CD4-positive, alpha-beta T cell treated with Interleukin-17A for 4 hours (primary cell): ENCODE measurements around the gene KRT27.
"Not testable (repeated sequence)": the region's sequence is repeated elsewhere in the genome, so short reads cannot be mapped to it uniquely, and the experiment has no call there.

ENCODE experiments used
- DNase-seq: peaks from one replicate; pipeline ENCODE4 v3.0.0-alpha.2; 2020; ENCODE audit warnings: mixed read lengths

The KRT27 gene, protein sequence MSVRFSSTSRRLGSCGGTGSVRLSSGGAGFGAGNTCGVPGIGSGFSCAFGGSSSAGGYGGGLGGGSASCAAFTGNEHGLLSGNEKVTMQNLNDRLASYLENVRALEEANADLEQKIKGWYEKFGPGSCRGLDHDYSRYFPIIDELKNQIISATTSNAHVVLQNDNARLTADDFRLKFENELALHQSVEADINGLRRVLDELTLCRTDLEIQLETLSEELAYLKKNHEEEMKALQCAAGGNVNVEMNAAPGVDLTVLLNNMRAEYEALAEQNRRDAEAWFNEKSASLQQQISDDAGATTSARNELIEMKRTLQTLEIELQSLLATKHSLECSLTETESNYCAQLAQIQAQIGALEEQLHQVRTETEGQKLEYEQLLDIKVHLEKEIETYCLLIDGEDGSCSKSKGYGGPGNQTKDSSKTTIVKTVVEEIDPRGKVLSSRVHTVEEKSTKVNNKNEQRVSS

DNA sequence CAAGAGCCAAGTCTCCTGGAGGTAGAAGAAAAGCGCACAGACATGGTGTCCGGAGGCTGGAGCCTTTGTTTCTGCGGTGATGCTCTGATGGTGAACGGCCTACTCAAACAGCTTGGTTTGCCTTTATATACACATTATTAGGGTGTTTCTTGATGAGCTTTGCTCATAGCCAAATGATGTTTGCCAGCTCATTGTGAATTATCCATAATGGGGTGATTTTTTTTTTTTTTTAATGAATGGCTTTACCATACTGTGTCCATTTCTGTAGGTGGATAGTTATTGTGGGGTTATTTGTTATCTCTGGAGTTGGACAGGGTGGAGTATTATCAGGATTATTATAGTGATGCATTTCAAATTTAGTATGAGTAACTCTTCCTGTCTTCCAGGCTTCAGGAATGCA is at the start of gene KRT27:
TSS of gene KRT27 (minus strand) at position 101 of the 400 bp plus-strand sequence. CDS start at position 44, 57 bp downstream.
- DNase-seq = no peak

DNA sequence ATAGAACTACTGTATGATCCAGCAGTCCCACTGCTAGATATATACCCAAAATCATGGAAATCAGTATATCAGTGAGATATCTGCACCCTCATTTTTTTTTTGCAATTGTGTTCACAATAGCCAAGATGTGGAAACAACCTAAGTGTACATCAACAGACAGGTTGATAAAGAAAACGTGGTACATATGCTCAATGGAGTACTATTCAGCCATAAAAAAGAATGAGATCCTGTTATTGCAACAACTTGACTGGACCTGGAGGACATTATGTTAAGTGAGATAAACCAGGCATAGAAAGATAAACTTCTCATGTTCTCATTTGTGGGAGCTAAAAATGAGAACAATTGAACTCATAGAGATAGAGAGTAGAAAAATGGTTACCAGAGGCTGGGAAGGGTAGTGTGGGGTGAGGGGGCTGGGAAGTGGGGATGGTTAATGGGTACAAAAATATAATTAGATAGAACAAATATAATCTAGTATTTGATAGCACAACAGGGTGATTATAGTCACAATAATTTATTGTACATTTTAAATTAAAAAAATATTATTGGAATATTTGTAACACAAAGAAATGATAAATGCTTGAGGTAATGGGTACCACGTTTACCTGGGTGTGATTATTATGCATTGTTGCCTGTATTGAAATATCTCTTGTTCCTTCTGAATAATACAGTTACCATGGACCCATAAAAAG is 47.9 kb upstream of the KRT27 start:
- no peak for DNase-seq

DNA sequence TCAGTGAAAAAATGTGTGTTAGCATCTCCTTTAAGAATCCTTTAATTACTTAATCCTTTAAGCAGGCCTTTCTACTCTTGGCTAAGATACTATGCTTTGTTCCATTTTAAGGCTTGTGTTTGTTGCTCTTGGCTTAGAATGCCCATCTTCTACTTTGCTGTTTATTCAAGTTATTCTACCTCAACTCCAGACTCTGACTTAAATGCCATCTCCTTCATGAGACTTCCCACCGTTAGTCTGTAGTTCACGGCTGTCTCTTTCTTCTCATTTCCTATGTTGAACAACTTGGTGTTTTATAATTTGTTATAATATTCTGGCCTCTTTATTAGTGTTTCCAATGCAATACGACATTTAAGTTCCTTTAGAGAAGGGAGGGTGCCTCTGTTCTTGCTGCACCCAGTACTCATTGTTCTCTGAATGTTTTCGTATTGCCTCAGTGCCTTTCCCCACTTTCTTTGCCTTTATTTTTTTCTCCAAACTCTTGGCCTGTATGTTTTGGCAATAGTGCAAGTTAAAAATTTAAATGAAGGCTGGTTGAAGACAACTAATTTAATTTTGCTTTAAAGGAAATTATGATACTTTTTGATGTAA is 46.2 kb upstream of the KRT27 start:
- no peak for DNase-seq

DNA sequence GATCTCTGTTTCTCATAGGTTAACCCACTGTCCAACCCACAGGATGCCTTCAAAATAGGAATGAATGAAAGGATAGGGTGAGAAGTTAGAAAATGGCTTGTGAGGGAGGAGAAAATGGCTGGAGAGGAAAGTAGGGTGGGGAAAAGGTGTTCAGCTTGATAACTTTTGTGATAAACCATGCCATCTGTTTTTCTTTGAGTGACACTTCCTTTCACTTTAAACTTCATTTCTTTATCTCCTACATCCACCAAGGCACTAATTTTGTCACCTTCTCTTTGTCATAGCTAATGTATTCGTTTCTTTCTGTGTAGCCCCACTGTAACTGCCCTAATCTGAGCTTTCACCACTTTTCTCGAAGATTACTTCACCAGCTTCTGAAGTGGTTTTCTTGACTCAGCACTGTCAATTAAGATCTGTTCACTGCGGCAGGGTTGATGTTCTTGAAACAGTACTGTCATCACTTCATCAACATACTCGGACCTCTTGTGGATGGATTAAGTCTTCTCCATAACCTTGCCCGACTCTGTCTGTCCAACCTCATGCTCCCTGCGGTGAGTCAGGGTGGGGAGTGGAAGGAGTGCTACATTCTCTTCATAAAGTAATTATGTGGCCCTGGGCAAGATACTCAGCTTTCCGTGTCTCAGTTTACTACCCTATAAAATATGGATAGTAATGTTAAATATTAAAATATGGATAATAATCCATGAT is 45.5 kb upstream of the KRT27 start:
- no peak for DNase-seq

DNA sequence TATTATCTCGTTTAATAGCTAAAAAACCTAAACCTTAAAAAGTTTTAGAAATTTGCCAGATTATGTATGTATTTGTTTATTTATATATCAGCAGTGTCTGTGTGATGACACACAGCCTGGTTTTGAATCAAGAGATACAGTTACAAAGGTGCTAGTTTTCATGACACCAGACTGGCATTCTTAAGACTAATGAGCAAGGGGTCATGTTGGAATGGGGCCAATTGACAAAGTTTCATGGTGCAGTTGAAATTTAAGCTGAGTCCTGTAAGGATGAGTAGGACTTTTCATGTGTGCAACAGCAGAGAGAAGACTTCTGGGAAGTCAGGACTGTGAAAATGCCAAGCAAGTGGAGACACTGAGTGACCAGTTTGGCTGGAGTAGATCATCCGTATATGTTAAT is 43.2 kb upstream of the KRT27 start:
- no peak for DNase-seq

DNA sequence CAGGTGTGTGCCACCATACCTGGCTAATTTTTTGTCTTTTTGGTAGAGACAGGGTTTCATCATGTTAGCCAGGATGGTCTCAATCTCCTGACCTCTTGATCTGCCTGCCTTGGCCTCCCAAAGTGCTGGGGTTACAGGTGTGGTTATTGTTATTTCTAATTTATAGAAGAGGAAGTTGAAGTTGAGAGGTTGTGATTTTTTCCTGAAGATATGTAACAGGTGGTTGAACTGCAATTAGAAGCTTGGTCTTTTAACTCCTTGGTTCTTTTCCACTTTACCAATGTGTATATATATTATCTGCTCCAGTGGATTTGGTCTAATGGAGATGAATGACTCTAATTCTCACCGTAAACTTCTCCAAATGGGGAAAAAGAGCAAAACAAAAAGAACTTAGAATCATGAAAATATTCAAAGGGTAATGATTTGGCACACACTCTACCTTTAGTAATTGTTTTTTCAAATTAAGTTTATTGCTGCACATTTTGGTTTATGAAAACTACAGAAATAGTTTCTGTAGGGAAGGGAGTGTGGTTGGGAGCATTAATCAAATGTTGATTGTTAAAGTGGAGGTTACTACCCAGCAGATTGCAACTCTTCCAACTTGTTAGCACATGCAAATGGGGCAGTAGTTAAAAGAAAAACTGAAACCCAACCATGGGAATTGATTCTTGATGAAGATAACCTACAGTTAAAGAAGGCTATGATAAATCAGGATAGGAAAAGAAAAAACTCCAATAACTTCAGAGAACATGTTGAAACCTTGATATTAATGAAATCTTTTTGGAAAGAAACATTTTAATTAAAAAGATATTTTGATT is 41.9 kb upstream of the KRT27 start:
- no peak for DNase-seq

DNA sequence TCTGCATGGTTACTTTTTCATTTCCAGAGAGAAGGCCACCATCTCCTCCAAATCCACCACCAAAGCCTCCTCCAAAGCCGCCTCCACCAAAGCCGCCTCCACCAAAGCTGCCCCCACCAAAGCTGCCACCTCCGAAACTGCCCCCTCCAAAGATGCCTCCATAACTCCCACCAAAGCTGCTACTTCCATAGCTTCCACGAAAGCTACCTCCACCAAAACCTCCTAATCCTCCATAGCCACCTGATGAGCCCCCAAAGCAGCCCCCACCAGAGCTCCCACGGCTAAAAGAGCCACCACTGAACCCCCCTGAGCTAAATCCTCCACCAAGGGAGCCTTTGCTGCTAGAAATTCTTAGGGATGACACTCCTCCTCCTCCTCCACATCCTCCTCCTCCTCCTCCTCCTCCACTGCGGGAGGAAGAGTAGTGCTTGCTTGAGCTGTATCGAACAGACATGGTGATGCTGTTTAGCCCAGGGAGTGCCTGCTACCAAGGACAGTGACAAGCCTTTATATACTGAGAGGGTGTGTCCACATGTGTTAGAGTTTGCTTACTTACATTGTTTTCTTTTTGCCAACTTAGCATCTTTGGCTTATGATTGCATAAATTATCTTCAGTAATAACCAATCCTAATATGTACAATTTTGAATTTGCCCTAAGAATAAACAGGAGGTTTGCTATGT is 39.9 kb upstream of the KRT27 start, which contains the start of gene KRT10:
TSS of gene KRT10 (minus strand) at position 483 of the 681 bp plus-strand sequence. CDS start at position 454, 29 bp downstream.
- DNase-seq = no peak

DNA sequence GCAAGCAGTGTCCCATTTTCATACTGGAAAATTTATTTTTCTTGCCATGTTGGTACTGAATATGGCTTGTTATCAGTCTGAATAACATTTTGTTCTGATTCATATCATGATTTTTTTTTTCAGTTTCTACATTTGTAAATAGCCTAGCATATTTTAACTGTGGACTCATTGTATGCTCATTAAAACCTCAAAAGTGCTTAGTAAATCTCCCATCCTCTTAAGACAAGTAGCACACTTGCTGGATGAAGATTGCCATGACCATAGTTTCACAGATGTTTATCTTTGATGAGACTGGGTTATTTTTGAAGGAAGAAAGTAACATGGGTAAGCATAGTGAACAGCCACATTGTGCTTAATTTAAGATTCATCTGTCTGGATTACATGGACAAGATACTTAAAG is 39.2 kb upstream of the KRT27 start:
- no peak for DNase-seq

DNA sequence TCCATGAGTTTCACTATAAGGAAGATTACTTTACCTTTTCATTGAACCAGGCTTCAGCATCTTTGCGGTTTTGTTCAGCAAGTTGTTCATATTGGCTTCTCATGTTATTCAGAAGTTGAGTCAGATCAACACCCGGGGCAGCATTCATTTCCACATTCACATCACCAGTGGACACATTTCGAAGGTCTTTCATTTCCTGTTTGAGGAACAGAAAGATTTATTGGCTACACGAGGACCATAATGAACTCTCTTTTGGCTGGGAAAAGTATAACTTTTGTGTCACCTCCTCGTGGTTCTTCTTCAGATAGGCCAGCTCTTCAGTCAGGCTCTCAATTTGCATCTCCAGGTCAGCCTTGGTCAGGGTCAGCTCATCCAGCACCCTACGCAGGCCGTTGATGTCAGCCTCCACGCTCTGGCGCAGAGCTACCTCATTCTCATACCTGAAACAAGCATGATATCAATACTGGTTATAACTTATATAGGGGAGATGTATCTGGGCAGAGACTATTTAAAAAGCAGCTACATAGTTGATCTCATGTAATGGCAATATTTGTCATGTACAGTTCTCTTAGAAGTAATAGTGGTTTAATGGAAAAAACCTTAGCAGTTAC is 38.0 kb upstream of the KRT27 start:
- DNase-seq = no peak

DNA sequence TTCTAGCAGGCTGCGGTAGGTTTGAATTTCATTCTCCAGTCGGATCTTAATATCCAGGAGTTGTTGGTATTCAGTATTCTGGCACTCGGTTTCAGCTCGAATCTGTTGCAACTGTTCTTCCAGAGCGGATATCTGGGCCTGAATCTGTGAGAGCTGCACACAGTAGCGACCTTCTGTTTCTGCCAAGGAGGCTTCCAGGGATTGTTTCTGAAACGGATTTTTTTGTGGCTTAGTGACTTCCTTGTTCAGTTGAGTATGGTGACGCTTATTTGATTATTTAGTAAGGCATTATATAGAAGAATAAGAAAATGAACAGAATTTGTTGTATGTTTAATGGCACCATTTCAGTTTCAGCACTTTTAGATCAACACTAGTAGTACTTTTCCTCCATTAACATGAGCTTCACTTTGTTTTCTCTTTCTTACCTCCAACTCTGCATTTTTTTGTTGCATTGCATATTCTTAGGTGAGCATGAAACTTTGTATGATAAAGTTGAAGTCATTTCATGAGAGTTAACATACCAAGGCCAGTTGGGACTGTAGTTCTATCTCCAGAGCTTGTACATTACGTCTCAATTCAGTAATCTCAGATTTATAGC is 37.3 kb upstream of the KRT27 start:
- DNase-seq = no peak

DNA sequence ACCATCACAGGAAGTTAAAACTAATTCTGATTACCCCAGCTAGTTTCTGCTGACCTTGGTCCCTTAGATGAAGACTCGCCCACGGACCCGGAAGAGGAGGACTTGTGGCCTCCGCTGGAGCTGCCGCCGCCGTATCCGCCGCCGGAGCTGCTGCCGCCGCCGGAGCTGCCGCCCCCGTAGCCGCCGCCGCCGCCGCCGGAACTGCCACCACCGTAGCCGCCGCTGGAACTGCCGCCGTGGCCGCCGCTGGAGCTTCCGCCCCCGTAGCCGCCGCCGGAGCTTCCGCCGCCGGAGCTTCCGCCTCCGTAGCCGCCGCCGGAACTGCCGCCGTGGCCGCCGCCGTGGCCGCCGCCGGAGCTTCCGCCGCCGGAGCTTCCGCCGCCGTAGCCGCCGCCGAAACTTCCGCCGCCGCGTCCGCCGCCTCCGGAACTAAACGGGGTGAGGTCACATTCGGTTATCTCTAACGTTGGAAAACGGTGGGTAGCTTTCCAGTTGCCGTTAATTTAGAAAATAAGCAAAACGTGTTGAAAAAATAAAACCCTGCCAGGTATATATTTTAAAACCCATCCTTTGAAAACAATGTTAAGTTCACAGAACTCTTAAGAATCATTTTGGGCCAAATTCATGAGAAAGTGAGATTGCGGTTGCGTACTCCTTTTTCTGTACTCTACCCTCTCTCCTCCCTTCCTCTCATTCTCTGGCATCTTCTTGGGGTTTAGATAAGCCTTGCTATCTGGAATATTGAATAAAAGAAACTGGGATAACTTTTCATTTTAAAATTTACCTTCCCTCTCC is 36.6 kb upstream of the KRT27 start:
- peak; percentile 87 for DNase-seq

DNA sequence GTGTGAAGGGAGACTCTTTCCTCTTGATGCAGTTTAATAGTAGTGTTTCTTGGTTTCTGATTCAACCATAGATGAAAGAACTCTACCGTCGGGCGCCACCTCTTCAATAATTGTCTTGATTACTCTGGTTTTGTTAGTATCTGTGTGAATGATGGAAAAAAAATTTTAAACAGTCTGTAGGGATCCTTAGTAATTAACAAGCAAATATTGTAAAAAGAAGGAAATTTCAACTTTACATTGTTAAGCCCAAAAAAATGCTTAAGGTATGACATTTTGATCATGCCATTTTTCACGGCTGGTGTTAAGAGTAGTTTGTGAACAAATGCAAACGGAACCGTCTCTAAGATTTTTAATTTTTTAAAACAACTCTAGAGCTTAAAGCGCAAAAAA is 36.0 kb upstream of the KRT27 start:
- DNase-seq = peak; percentile 11

DNA sequence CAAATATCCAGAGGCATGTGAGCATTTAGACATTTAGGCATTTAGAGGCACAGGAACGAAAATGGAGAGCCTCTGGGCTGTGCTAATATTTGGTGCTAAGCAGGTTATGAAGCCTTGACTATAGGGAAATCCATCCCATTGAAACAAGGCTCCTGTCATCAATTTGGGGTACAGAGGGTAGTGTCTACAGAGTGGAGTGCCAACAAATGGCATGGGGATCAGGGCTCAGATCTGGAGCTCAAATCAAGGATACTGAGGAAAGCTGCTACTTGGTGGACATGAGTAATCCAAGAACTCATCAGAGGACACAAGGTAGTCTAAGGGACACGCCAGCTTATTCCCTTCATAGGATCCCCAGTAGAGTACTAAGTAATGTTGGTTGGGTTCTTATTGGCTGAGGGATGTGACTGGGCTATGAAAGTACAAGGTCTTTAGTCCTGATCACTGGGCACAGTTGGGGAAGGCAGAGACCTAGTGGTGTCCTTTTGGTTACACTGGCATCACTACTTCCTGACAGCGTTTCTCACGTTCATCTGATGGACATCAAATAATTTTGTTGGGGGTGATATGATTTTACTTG is 34.8 kb upstream of the KRT27 start:
- DNase-seq = no peak

DNA sequence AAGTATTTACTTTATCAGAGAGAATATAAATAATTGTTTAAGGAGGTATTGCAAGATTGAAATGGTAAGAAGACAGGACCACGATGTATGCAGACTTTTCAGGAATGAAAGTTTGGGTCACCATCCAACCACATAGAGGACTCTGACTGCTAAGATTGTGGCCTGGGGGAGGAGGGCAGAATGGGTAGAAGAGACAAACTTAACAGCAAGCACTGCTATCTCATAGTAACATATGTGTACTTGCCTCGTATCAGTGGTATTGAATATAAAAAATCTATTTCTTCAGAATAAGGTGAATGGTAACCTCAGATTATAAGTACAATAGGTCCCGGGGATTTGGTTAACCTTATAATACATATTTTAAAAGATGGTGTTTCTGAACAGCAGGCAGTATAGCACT is 34.2 kb upstream of the KRT27 start:
- DNase-seq = no peak

DNA sequence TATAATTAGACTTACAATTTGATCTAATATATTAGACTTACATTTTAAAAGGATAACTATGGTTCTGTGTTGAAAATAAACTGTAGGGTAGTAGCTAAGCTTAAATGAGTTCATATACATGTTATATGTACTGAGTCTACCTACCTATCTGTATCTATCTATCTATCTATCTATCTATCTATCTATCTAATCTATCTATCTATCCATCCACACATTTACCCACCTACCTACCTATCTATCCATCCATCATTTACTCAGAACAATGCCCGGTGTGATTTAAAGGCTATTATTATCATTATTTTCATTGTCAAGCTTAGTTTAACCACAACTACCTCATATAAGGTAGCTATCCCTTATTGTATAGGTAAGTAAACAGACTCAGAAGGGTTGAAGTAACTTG is 33.0 kb upstream of the KRT27 start:
- no peak for DNase-seq

DNA sequence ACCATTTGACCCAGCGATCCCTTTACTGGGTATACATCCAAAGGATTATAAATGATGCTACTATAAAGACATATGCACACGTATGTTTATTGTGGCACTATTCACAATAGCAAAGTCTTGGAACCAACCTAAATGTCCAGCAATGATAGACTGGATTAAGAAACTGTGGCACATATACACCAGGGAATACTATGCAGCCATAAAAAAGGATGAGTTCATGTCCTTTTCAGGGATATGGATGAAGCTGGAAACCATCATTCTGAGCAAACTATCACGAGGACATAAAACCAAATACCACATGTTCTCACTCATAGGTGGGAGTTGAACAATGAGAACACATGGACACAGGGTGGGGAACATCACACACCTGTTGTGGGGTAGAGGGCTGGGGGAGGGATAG is 32.3 kb upstream of the KRT27 start:
- not testable (repeated sequence) for DNase-seq

DNA sequence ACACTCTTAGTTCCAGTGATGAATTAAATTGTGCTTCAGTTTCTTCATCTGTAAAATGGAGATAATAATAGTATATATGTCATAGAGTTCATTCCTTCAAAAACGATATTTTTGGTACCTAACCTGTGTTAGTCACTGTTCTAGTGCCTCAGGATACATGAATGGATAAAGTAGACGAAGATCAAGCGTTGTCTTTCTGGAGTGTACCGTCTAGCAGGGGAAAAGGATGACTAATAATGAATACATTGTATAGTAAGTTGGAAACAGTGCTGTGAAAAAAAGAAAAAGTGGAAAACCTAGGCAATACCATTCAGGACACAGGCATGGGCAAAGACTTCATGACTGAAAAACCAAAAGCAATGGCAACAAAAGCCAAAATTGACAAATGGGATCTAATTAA is 31.5 kb upstream of the KRT27 start:
- DNase-seq = no peak

DNA sequence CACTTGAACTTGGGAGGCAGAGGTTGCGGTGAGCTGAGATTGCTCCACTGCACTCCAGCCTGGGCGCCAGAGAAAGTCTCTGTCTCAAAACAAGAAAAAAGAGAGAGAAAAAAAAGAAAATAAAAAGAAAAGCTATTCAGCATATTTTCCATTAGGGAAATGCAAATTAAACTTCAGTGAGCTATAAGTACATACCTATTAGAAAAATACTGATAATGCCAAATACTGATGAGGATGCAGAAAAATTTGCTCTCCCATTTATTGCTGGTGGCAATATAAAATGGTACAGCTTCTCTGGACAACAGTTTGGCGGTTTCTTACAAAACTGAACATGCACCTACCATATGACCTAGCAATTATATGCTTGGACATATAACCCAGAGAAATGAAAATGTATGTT is 30.3 kb upstream of the KRT27 start:
- no peak for DNase-seq

DNA sequence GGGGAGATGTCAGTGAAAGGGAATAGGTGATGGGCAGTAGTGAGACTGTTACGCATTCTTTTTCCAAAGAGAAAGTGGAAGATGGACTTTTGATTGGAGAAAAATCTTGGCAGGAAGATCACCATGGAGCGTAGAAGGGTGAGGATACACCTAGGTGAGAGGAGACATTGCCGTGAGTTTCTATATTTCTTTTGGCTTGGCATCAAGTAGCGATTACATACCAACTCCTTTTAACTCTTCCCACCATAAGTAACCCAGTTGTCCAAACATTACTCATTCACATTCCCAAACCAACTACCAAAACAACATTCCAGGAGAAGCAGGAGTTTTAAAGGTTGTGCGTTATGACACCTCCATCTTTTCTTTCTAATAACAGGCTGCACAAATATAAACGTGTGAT is 28.1 kb upstream of the KRT27 start:
- no peak for DNase-seq
